Transverse colon (tissue), 3 donors: Measurements from ENCODE around the gene RAB27A.

ENCODE experiments used
- CTCF ChIP-seq, 5 experiments: fragments of 200-600 bp in 3 of 5; fragments of 450-650 bp in 2 of 5; sonication (generic) in 3 of 5; IDR thresholded peaks; 1 replicate in 2 of 5; 2 replicates in 3 of 5; pipeline ENCODE4 v1.5.1; 2016 to 2017; ENCODE audit warnings: antibody characterized with exemption in 5 of 5, inconsistent platforms in 3 of 5, mild to moderate bottlenecking in 2 of 5, moderate library complexity in 1 of 5
- EP300 ChIP-seq: sonication (generic); formaldehyde crosslinking; IDR thresholded peaks from one replicate; pipeline ENCODE4 v1.6.1; 2017; ENCODE audit warnings: antibody characterized with exemption, low read depth

GRCh38 chr15:55179141-55179540 is 110.5 kb downstream of the RAB27A start:
- TF ChIP-seq EP300 (no peak), CTCF (IDR thresholded peaks at IDR 0.05) (no peak)
